Endothelial cell of umbilical vein (primary cell): ENCODE measurements around the gene TMEM128. TPM values are rescaled to one million over a fixed set of nuclear protein-coding genes. Genes with fewer than 3 reads are reported as not detected.
"Not testable (repeated sequence)": the region's sequence is repeated elsewhere in the genome, so short reads cannot be mapped to it uniquely, and the experiment has no call there.

Source experiments
- BruUV-seq: library from RNA; stranded (reverse); fragments of 400-500 nt; replicated peaks from 2 replicates; lab custom pipeline; 2021; lab: Mats Ljungman, UMichigan
- CTCF ChIA-PET: fragments of 300-600, 350-600 bp; sonication (Branson Sonifier 250); formaldehyde crosslinking; loops from one replicate; lab custom pipeline; 2021; ENCODE audit warnings: antibody characterized with exemption, inconsistent platforms; lab: Charles Lee
- POLR2A ChIA-PET: fragments of 300-600, 350-600 bp; sonication (Branson Sonifier 250); formaldehyde crosslinking; loops from one replicate; lab custom pipeline; 2021; ENCODE audit warnings: antibody characterized with exemption, inconsistent platforms; lab: Charles Lee
- DNase-seq: peaks from one replicate; pipeline ENCODE4 v3.0.0-alpha.2; 2011; ENCODE audit warnings: low read depth, low spot score
- FAIRE-seq: peaks from 2 replicates; lab custom pipeline; 2011; peaks lifted over from hg19 to GRCh38; lab: Jason Lieb, UNC
- H2AFZ ChIP-seq: 2 replicates; pipeline ENCODE4 v1.6.0; 2012; ENCODE audit warnings: low read depth, low read length, control low read depth, inconsistent platforms
- H3K27ac ChIP-seq: 2 replicates; pipeline ENCODE4 v1.5.1; 2011; ENCODE audit warnings: low read depth, mild to moderate bottlenecking, control low read depth, low read length, moderate library complexity; ENCODE audit not compliant: insufficient read depth
- H3K27me3 ChIP-seq, 2 experiments: 2 replicates each; pipeline versions ENCODE4 v1.6.0 to v1.6.1; 2011; ENCODE audit warnings: low read length in 2 of 2, mixed read lengths in 1 of 2; ENCODE audit not compliant: control insufficient read depth in 2 of 2, insufficient read depth in 2 of 2
- H3K36me3 ChIP-seq, 2 experiments: 2 replicates in 1 of 2; 3 replicates in 1 of 2; pipeline ENCODE4 v1.5.1; 2011; ENCODE audit warnings: low read length in 2 of 2, mild to moderate bottlenecking in 1 of 2, moderate library complexity in 1 of 2; ENCODE audit not compliant: control insufficient read depth in 2 of 2, insufficient read depth in 2 of 2; ENCODE audit errors: extremely low read depth in 1 of 2
- H3K4me1 ChIP-seq: 3 replicates; pipeline ENCODE4 v1.5.1; 2011; ENCODE audit warnings: mild to moderate bottlenecking, low read length; ENCODE audit not compliant: control insufficient read depth, insufficient read depth; ENCODE audit errors: extremely low read depth
- H3K4me2 ChIP-seq: 2 replicates; pipeline ENCODE4 v1.6.1; 2011; ENCODE audit warnings: low read length, control low read depth, mixed read lengths; ENCODE audit not compliant: insufficient read depth
- H3K4me3 ChIP-seq, 3 experiments: fragments of 200-600 bp in 1 of 3; sonication (generic), shearing (Covaris generic) in 1 of 3; replicated peaks in 1 of 3; 2 replicates each; pipeline ENCODE4 v1.5.1; 2011 to 2016; ENCODE audit warnings: control low read depth in 3 of 3, low read length in 3 of 3, mild to moderate bottlenecking in 2 of 3, inconsistent platforms in 1 of 3, low read depth in 1 of 3, moderate library complexity in 1 of 3; ENCODE audit not compliant: insufficient read depth in 1 of 3
- H3K79me2 ChIP-seq: 2 replicates; pipeline ENCODE4 v1.6.0; 2012; ENCODE audit warnings: low read length, inconsistent platforms; ENCODE audit not compliant: control insufficient read depth, insufficient read depth
- H3K9ac ChIP-seq: replicated peaks from 2 replicates; pipeline ENCODE3; 2011; ENCODE audit warnings: low read length, control low read depth; ENCODE audit not compliant: insufficient read depth; ENCODE audit errors: extremely low read depth
- H3K9me1 ChIP-seq: replicated peaks from 3 replicates; pipeline ENCODE4 v1.6.0; 2011; ENCODE audit warnings: mild to moderate bottlenecking, low read length; ENCODE audit not compliant: control insufficient read depth, insufficient read depth; ENCODE audit errors: extremely low read depth
- H3K9me3 ChIP-seq: replicated peaks from 2 replicates; pipeline ENCODE4 v1.5.1; 2012; ENCODE audit warnings: low read length, inconsistent platforms; ENCODE audit not compliant: control insufficient read depth, insufficient read depth
- H4K20me1 ChIP-seq: replicated peaks from 2 replicates; pipeline ENCODE3; 2011; ENCODE audit warnings: mild to moderate bottlenecking, low read length; ENCODE audit not compliant: control insufficient read depth, insufficient read depth; ENCODE audit errors: extremely low read depth
- CTCF ChIP-seq, 2 donors: IDR thresholded peaks; 1 replicate in 1 of 2; 2 replicates in 1 of 2; pipeline ENCODE4 v1.5.1; 2011; ENCODE audit warnings: low read length in 2 of 2, mild to moderate bottlenecking in 2 of 2, moderate library complexity in 2 of 2, control low read depth in 1 of 2, inconsistent platforms in 1 of 2, low read depth in 1 of 2; ENCODE audit not compliant: insufficient read depth in 1 of 2; ENCODE audit errors: extremely low read depth in 1 of 2
- EZH2 ChIP-seq: IDR thresholded peaks from 2 replicates; pipeline ENCODE4 v1.6.1; 2012; ENCODE audit warnings: borderline replicate concordance, low read depth, mild to moderate bottlenecking, moderate library complexity, low read length, inconsistent platforms; ENCODE audit not compliant: severe bottlenecking
- FOS ChIP-seq: IDR thresholded peaks from 2 replicates; pipeline ENCODE4 v1.6.1; 2011; ENCODE audit warnings: mild to moderate bottlenecking, low read length, moderate library complexity, borderline replicate concordance; ENCODE audit not compliant: insufficient read depth
- GATA2 ChIP-seq: IDR thresholded peaks from 2 replicates; pipeline ENCODE4 v1.7.0; 2011; ENCODE audit warnings: low read depth, mild to moderate bottlenecking, moderate library complexity, mixed read lengths, low read length; ENCODE audit not compliant: insufficient read length, insufficient read depth
- JUN ChIP-seq: IDR thresholded peaks from 2 replicates; pipeline ENCODE4 v1.6.1; 2011; ENCODE audit warnings: borderline replicate concordance, low read depth; ENCODE audit not compliant: insufficient read length, insufficient read depth
- MAX ChIP-seq: IDR thresholded peaks from 2 replicates; pipeline ENCODE4 v1.6.1; 2011; ENCODE audit not compliant: insufficient read depth, insufficient read length
- MYC ChIP-seq: IDR thresholded peaks from one replicate; pipeline ENCODE4 v1.6.1; 2011; ENCODE audit warnings: mild to moderate bottlenecking, low read depth, low read length
- POLR2A ChIP-seq: IDR thresholded peaks from 2 replicates; pipeline ENCODE4 v1.6.1; 2012; ENCODE audit warnings: low read depth, mild to moderate bottlenecking, control low read depth, low read length
- POLR2AphosphoS5 ChIP-seq: IDR thresholded peaks from 2 replicates; pipeline ENCODE4 v1.6.1; 2012; ENCODE audit warnings: low read depth, mild to moderate bottlenecking, control low read depth, low read length, moderate library complexity; ENCODE audit not compliant: insufficient read depth
- dilution Hi-C: fragments of 300-500 bp; cut with MboI; formaldehyde crosslinking; loops from one replicate; pipeline ENCODE4 v1.15.0; 2019; ENCODE audit warnings: low sequenced_read_pairs; ENCODE audit not compliant: extremely low pct_ligation_motif_present
- intact Hi-C: fragments of 100-400 bp; cut with micrococcal nuclease; formaldehyde crosslinking; loops from one replicate; pipeline ENCODE4 v1.10.0; 2022
- polyA plus RNA-seq, 4 experiments: library from polyadenylated mRNA; depleted of rRNA in 3 of 4; stranded (reverse) in 3 of 4; unstranded in 1 of 4; fragments of >200 nt; gene quantifications; 2 replicates each; pipeline versions ENCODE4 v1.2.1 to v1.2.3, GENCODE V29; 2011 to 2012; ENCODE audit warnings: missing spikeins in 1 of 4
- total RNA-seq: library from RNA; stranded (reverse); gene quantifications from 2 replicates; pipeline ENCODE4 v1.2.3, GENCODE V29; 2021

The TMEM128 gene
- total and polyA plus RNA-seq, 2 donors (not counting 3 experiments of a cell fraction or from before 2014, with no cell fraction given): 11.5 to 23.8 TPM

- Histone ChIP-seq H3K9me3 (no peaks in the 10 kb centered on the region), H3K27ac (no peak overlapping the region), H3K27me3 (no peaks in the 10 kb centered on the region), H3K9me1 (no peaks in the 10 kb centered on the region), H4K20me1 (no peaks in the 10 kb centered on the region), H3K79me2 (peaks cover 2% of the 10 kb centered on the region), H3K36me3 (peaks cover 0 to 4% of the 10 kb centered on the region in 2 experiments), H3K4me3 (no peak overlapping the region), H2AFZ (no peak overlapping the region), H3K9ac (no peak overlapping the region), H3K4me2 (no peak overlapping the region), H3K4me1 (peaks cover 14% of the 10 kb centered on the region)
- dilution Hi-C loops (no loop called here), intact Hi-C loops (loop anchor here (5.0 kb wide), 1 partner anchor 607 kb away; the partner anchor contains the start of gene MSX1)
- FAIRE-seq (no peak), DNase-seq (no peak)
- POLR2A ChIA-PET: no interaction called here
- CTCF ChIA-PET: interaction anchor here (2.1 kb wide), 1 partner anchor 10 kb away, joined by 10 read pairs; no protein-coding TSS in a partner anchor
- TF ChIP-seq JUN (no peak), POLR2A (no peak), EZH2 (no peak), MYC (no peak), POLR2AphosphoS5 (no peak), CTCF (IDR thresholded peaks at IDR 0.05; ENCODE audit: extremely low read depth in 1 of 2, insufficient read depth in 1 of 2, low read depth in 1 of 2, low read length in 2 of 2) (no peak), GATA2 (no peak), FOS (no peak), MAX (no peak)
- no TSS peak for BruUV-seq
These were observed 1.8 kb upstream of the TMEM128 start for GRCh38 chr4:4249866-4250265.

GRCh38 chr4:4249342-4249741 is 1.3 kb upstream of the TMEM128 start:
- H4K20me1 ChIP-seq, DNase-seq, dilution Hi-C loops, H3K9me1 ChIP-seq, H3K4me3 ChIP-seq, H3K27me3 ChIP-seq, H3K9me3 ChIP-seq, BruUV-seq, H3K9ac ChIP-seq, FAIRE-seq, H3K79me2 ChIP-seq, intact Hi-C loops, POLR2A ChIA-PET, H3K36me3 ChIP-seq: not testable (repeated sequence)
- Histone ChIP-seq H3K27ac (peak overlapping the region; percentile 99), H3K4me2 (peak overlapping the region; percentile 97), H2AFZ (peak overlapping the region; percentile 87), H3K4me1 (peaks cover 14% of the 10 kb centered on the region)
- CTCF ChIA-PET: interaction anchor here (1.1 to 2.1 kb wide), 5 partner anchors 11 to 88 kb away, joined by 4 to 10 read pairs (median 5); no protein-coding TSS in a partner anchor
